ENCODE measurements around the gene ATP6V1G2. TPM values are rescaled to one million over a fixed set of nuclear protein-coding genes. Genes with fewer than 3 reads are reported as not detected.

The ATP6V1G2 gene
- total RNA-seq, 1 donor from 2014 or later, result 0.82 TPM

DNA sequence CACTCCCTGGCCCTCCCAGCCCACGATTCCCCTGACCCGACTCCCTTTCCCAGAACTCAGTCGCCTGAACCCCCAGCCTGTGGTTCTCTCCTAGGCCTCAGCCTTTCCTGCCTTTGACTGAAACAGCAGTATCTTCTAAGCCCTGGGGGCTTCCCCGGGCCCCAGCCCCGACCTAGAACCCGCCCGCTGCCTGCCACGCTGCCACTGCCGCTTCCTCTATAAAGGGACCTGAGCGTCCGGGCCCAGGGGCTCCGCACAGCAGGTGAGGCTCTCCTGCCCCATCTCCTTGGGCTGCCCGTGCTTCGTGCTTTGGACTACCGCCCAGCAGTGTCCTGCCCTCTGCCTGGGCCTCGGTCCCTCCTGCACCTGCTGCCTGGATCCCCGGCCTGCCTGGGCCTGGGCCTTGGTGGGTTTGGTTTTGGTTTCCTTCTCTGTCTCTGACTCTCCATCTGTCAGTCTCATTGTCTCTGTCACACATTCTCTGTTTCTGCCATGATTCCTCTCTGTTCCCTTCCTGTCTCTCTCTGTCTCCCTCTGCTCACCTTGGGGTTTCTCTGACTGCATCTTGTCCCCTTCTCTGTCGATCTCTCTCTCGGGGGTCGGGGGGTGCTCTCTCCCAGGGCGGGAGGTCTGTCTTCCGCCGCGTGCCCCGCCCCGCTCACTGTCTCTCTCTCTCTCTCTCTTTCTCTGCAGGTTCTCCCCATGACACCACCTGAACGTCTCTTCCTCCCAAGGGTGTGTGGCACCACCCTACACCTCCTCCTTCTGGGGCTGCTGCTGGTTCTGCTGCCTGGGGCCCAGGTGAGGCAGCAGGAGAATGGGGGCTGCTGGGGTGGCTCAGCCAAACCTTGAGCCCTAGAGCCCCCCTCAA is 25.9 kb upstream of the ATP6V1G2 start, which contains the start of gene LTA:
Gene LTA (plus strand): TSS at position 249 of the 871 bp plus-strand sequence. CDS start 454 bp downstream, at position 703.
- Mint-ChIP-seq H3K4me1 (ENCODE audit: low read depth) (peaks cover 83% of the 10 kb centered on the region), H3K27me3 (ENCODE audit: low read depth) (peaks cover 6% of the 10 kb centered on the region), H3K9me3 (no peaks in the 10 kb centered on the region), H3K36me3 (ENCODE audit: low read depth) (peaks cover 35% of the 10 kb centered on the region), H3K27ac (peak within 1 kb of the TSS; percentile 95), H3K4me3 (ENCODE audit: low read depth) (peak within 1 kb of the TSS; percentile 92)
- peak; percentile 60 for DNase-seq (ENCODE audit: low spot score)
- intact Hi-C loops (cut with micrococcal nuclease), result loop anchor here (2.0 to 10.0 kb wide), 2 partner anchors 81 to 253 kb away; partner anchors contain the start of genes BAG6 and HSPA1B

DNA sequence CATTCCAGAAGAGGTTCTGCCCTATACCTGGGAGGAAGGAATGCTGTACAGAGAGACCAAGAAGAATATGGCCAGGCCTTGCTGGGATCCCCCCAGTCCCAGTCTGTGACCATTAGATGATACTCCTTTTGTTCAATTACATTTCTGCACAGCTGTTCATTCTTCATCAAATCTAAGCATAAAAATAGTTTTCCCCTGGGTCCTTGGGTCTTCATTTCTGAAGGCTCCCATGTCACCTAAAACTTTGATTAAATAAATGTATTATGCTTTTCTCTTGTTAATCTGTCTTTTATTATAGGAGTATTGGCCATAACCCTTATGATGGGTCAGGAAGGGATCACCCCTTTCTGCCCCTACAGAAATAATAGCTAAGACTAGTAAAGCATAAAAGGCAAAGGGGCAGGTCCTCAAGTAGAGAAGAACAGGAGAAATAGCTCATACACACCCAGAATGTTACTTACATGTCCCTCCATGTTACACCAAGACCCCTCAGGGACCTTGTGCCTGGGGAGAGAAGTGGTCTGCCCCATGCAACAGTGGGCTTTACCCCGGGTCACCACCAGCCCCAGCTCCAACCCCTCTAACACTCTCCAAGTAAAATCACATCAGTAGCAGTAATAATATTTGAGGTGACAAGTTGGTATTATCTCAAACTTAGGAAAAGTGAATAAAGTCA is 23.6 kb upstream of the ATP6V1G2 start:
- Mint-ChIP-seq H3K9me3 (no peaks in the 10 kb centered on the region), H3K4me3 (ENCODE audit: low read depth) (no peak overlapping the region), H3K4me1 (ENCODE audit: low read depth) (peaks cover 71% of the 10 kb centered on the region), H3K36me3 (ENCODE audit: low read depth) (peaks cover 19% of the 10 kb centered on the region), H3K27ac (no peak overlapping the region), H3K27me3 (ENCODE audit: low read depth) (peaks cover 13% of the 10 kb centered on the region)
- intact Hi-C loops (cut with micrococcal nuclease), result loop anchor here (10.0 kb wide), 1 partner anchor 255 kb away; the partner anchor contains the start of gene HSPA1B
- no peak for DNase-seq (ENCODE audit: low spot score)

- H3K9me3 Mint-ChIP-seq, result no peaks in the 10 kb centered on the region
- peaks cover 18% of the 10 kb centered on the region for H3K27me3 Mint-ChIP-seq (ENCODE audit: low read depth)
- H3K4me1 Mint-ChIP-seq (ENCODE audit: low read depth), result peaks cover 65% of the 10 kb centered on the region
- peak; percentile 78 for DNase-seq (ENCODE audit: low spot score)
- intact Hi-C loops (cut with micrococcal nuclease), result loop anchor here (1.0 kb wide), 3 partner anchors 8 to 21 kb away; partner anchors contain the start of gene NFKBIL1
- peak overlapping the region; percentile 86 for H3K27ac Mint-ChIP-seq
- H3K4me3 Mint-ChIP-seq (ENCODE audit: low read depth), result peak overlapping the region; percentile 64
- H3K36me3 Mint-ChIP-seq (ENCODE audit: low read depth), result peaks cover 24% of the 10 kb centered on the region
Measured at GRCh38 chr6:31568537-31568961, 22.1 kb upstream of the ATP6V1G2 start.

DNA sequence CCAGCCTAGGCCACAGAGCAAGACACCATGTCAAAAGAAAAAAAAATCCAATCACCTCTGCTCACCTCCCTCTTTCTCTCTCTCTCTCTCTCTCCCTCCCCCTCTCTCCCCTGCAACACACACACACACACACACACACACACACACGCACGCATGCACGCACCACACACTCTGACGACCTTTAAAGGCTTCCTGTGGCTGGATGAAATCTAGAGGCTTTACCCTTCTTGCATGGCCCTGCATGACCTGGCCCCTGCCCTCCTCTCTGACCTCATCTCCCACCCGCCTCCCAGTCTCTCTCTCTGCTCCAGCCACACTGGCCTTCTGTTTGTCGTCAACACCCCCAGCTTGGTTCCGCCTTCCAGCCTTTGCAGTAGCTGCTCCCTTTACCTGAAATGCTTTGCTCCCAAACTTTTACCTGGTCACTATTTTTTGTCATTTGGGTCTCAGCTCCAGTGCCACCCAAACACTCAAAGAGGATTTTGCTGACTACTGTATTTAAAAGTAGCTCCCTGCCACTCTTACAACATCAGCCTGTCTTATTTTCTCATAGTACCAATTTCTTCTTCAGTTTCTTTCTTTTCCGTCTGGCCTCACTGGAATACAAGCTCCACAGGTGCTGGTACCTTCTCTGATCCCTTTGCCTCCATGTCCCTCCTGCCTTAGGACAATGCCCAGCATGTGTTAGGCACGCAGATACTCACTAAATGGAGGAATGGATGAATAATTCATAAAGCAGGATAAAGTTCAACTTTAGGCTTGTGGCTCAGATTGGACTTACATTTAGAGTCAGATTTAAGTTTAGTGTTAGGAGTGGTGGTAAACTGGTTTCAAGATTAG is 21.3 kb upstream of the ATP6V1G2 start:
- intact Hi-C loops (cut with micrococcal nuclease), result loop anchor here (1.0 kb wide), 3 partner anchors 7 to 20 kb away; partner anchors contain the start of gene NFKBIL1
- H3K36me3 Mint-ChIP-seq (ENCODE audit: low read depth), result peaks cover 19% of the 10 kb centered on the region
- peaks cover 63% of the 10 kb centered on the region for H3K4me1 Mint-ChIP-seq (ENCODE audit: low read depth)
- H3K27ac Mint-ChIP-seq, result peak overlapping the region; percentile 86
- H3K27me3 Mint-ChIP-seq (ENCODE audit: low read depth), result peaks cover 18% of the 10 kb centered on the region
- DNase-seq (ENCODE audit: low spot score), result no peak
- peak overlapping the region; percentile 64 for H3K4me3 Mint-ChIP-seq (ENCODE audit: low read depth)
- no peaks in the 10 kb centered on the region for H3K9me3 Mint-ChIP-seq

DNA sequence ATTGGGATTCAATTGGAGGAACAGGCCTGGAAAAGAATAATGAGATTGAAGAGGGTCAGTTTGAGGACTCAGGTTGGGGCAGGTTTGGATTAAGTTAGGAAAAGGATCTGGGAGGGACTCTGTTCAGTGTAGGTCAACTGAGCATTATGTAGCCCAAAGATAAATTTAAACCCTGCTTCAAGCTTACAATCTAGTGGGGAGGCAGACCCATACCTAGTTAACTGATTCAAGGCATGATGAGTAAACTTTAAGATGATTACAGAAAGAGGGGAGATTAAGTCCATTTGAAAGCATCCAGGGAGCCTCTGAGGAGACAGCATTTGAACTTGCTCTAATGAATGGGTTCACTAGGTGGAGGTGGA is 14.3 kb upstream of the ATP6V1G2 start:
- Mint-ChIP-seq H3K4me1 (ENCODE audit: low read depth) (peaks cover 65% of the 10 kb centered on the region), H3K4me3 (ENCODE audit: low read depth) (peak overlapping the region; percentile 11), H3K36me3 (ENCODE audit: low read depth) (peaks cover 64% of the 10 kb centered on the region), H3K27me3 (ENCODE audit: low read depth) (peaks cover 15% of the 10 kb centered on the region), H3K27ac (peak overlapping the region; percentile 24), H3K9me3 (no peaks in the 10 kb centered on the region)
- no peak for DNase-seq (ENCODE audit: low spot score)
- intact Hi-C loops (cut with micrococcal nuclease), result loop anchor here (1.0 kb wide), 1 partner anchor 8 kb away; no protein-coding TSS in a partner anchor

DNA sequence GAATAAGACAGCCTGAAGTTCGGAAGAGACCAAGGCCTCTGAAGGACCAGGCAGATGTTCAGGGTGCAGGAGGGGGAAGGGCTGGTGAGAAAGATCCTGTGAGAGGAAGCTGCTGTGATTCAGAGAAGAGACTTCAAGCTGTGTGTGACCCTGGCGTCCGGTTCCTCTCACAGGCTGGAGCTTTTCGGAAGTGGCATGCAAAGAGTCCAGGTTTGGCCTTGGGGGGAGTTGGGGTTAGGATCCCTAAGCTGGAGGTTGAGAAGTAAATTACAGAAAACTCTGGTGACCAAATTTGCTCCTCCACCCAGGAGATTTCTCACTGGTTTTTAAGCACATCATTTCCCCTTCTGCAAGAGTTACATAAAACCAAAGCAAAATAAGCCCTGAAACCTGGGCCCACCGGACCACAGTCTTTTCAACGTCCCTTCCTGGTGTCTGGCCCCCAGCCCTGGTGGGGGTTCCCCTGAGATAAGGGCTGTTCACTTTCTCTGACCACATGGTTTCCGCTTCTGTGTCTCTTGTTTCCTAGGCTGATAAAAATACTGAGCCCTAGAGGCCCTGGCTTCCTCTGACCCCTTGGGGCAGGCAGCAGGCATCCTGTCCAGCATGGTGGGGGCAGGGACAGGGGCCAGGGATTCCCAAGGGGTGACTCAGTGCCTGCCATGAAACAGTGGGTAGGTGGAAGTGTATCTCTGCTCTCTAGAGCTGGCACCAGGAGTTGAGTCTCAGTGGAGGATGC is 13.7 kb upstream of the ATP6V1G2 start:
- Mint-ChIP-seq H3K4me1 (ENCODE audit: low read depth) (peaks cover 61% of the 10 kb centered on the region), H3K36me3 (ENCODE audit: low read depth) (peaks cover 60% of the 10 kb centered on the region), H3K9me3 (no peaks in the 10 kb centered on the region), H3K27me3 (ENCODE audit: low read depth) (peaks cover 11% of the 10 kb centered on the region), H3K27ac (peak overlapping the region; percentile 51), H3K4me3 (ENCODE audit: low read depth) (peak overlapping the region; percentile 11)
- DNase-seq (ENCODE audit: low spot score), result no peak
- intact Hi-C loops (cut with micrococcal nuclease), result loop anchor here (1.0 kb wide), 1 partner anchor 8 kb away; no protein-coding TSS in a partner anchor

DNA sequence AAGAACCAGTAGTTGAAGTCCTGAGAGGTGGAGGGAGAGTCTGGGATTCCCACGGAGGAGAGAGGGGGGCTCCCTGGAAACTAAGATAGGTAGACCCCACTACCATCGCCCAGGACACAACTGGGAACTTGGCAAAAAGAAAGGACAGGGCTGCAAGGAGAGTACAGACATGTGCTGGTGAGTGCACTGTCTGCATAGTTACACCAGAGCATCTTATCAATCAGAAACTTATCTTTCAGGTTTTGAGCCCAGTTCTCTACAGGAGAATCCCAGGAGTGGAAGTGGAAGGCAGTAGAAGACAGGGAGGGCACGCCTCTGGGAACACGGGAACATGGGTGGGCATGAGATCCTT is 13.2 kb upstream of the ATP6V1G2 start:
- Mint-ChIP-seq H3K27ac (peak overlapping the region; percentile 51), H3K9me3 (no peaks in the 10 kb centered on the region), H3K27me3 (ENCODE audit: low read depth) (peaks cover 6% of the 10 kb centered on the region), H3K4me1 (ENCODE audit: low read depth) (peaks cover 58% of the 10 kb centered on the region), H3K4me3 (ENCODE audit: low read depth) (peak overlapping the region; percentile 51), H3K36me3 (ENCODE audit: low read depth) (peaks cover 59% of the 10 kb centered on the region)
- intact Hi-C loops (cut with micrococcal nuclease), result no loop called here
- DNase-seq (ENCODE audit: low spot score), result no peak

- Mint-ChIP-seq H3K27ac (peak overlapping the region; percentile 51), H3K27me3 (ENCODE audit: low read depth) (peaks cover 5% of the 10 kb centered on the region), H3K4me3 (ENCODE audit: low read depth) (peak overlapping the region; percentile 51), H3K36me3 (ENCODE audit: low read depth) (peaks cover 58% of the 10 kb centered on the region), H3K9me3 (no peaks in the 10 kb centered on the region), H3K4me1 (ENCODE audit: low read depth) (peaks cover 60% of the 10 kb centered on the region)
- no peak for DNase-seq (ENCODE audit: low spot score)
- intact Hi-C loops (cut with micrococcal nuclease), result no loop called here
Measured at GRCh38 chr6:31558631-31559500, 12.5 kb upstream of the ATP6V1G2 start.

- Mint-ChIP-seq H3K27me3 (ENCODE audit: low read depth) (peaks cover 3% of the 10 kb centered on the region), H3K27ac (peak overlapping the region; percentile 51)
- intact Hi-C loops (cut with micrococcal nuclease), result no loop called here
Measured at GRCh38 chr6:31558318-31558625, 11.9 kb upstream of the ATP6V1G2 start.

GRCh38 chr6:31557443-31558317 is 11.3 kb upstream of the ATP6V1G2 start:
- intact Hi-C loops (cut with micrococcal nuclease), result no loop called here
- H3K27ac Mint-ChIP-seq, result no peak overlapping the region
- H3K9me3 Mint-ChIP-seq, result no peaks in the 10 kb centered on the region
- H3K27me3 Mint-ChIP-seq (ENCODE audit: low read depth), result no peaks in the 10 kb centered on the region
- no peak overlapping the region for H3K4me3 Mint-ChIP-seq (ENCODE audit: low read depth)
- H3K4me1 Mint-ChIP-seq (ENCODE audit: low read depth), result peaks cover 52% of the 10 kb centered on the region
- peaks cover 53% of the 10 kb centered on the region for H3K36me3 Mint-ChIP-seq (ENCODE audit: low read depth)
- DNase-seq (ENCODE audit: low spot score), result no peak

More at GRCh38 chr6:31558318-31558625, 11.9 kb upstream of the ATP6V1G2 start:
- Mint-ChIP-seq H3K4me1 (ENCODE audit: low read depth) (peaks cover 56% of the 10 kb centered on the region), H3K4me3 (ENCODE audit: low read depth) (peak overlapping the region; percentile 14), H3K36me3 (ENCODE audit: low read depth) (peaks cover 56% of the 10 kb centered on the region), H3K9me3 (no peaks in the 10 kb centered on the region)
- no peak for DNase-seq (ENCODE audit: low spot score)
